ENCODE data around the gene HIPK2. TPM values are rescaled to one million over a fixed set of nuclear protein-coding genes. Genes with fewer than 3 reads are reported as not detected.
A peak's percentile ranks its signal among the peaks of the same experiment; 100 is the strongest.

The HIPK2 gene
- total and polyA plus RNA-seq, 12 donors, result 19.7 to 203 (median 127) TPM

DNA sequence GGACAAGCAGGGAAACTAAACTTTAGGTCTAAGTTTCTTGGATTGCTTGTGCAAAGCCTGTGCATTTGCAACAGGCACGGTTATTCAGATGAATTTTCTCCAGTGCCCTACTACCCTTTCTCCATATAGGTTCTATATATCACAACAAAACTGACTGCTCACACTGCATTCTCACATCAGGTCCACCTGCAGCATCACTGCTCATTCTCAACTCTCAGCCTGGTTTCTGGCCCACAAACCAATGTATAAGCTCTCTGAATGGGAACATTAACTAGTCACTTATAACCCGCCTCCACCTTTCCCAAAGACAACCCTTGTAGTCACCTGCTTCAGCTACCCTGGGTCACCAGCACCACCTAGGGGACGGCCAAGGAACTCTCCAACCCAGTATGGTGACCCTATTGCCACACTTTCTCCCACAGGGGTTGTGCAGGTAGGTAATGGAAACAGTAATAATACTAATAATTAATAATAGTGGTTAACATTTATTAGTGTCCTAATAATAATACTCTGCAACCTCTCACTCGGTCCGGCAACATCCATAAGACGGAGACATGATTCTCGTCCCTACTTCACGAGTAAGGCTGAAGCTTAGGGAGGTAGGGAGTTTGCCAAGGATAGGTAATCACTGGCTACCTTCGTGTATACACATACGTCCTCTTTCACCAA is 157.0 kb downstream of the HIPK2 start:
- Histone ChIP-seq H3K4me1 (peaks cover 0 to 10% (median 0%) of the 10 kb centered on the region in 9 donors), H3K36me3 (peaks cover 0 to 99% (median 26%) of the 10 kb centered on the region in 9 donors), H3K9me3 (no peaks in the 10 kb centered on the region), H3K27me3 (no peaks in the 10 kb centered on the region), H3K4me3 (no peak overlapping the region), H3K27ac (no peak overlapping the region)
- DNase-seq, result no peak
- intact Hi-C loops (cut with DNase I), result loop anchor here in 2 of 10 donors (5.0 to 10.0 kb wide), 2 partner anchors 116 to 119 kb away; no protein-coding TSS in a partner anchor
- WGBS, 2 donors, result 90% methylated on average over 10 of the region's 10 CpGs
- ATAC-seq, result peak in 2 of 8 donors; percentile 41 to 54
- TF ChIP-seq CTCF (IDR thresholded peaks at IDR 0.05), result peak; percentile 27 to 67 (median 62)

- peak overlapping the region in 1 of 10 donors; percentile 20 for H3K27ac ChIP-seq
- 39 to 53% methylated on average over 1 of the region's 1 CpG for WGBS, 2 donors
- intact Hi-C loops (cut with DNase I), result loop anchor here in 7 of 10 donors (2.0 to 5.0 kb wide), 2 partner anchors 383 kb away; no protein-coding TSS in a partner anchor
- no peak for DNase-seq
- no peaks in the 10 kb centered on the region for H3K27me3 ChIP-seq
- no peaks in the 10 kb centered on the region for H3K9me3 ChIP-seq
- no peak overlapping the region for H3K4me3 ChIP-seq
- no peak for TF ChIP-seq CTCF (IDR thresholded peaks at IDR 0.05)
- H3K36me3 ChIP-seq, result peaks cover 0 to 99% (median 26%) of the 10 kb centered on the region in 9 donors
- H3K4me1 ChIP-seq, result peaks cover 0 to 10% (median 0%) of the 10 kb centered on the region in 9 donors
- peak in 3 of 8 donors; percentile 24 to 31 (median 30) for ATAC-seq
Observed at GRCh38 chr7:139619367-139619657, 158.5 kb downstream of the HIPK2 start.

DNA sequence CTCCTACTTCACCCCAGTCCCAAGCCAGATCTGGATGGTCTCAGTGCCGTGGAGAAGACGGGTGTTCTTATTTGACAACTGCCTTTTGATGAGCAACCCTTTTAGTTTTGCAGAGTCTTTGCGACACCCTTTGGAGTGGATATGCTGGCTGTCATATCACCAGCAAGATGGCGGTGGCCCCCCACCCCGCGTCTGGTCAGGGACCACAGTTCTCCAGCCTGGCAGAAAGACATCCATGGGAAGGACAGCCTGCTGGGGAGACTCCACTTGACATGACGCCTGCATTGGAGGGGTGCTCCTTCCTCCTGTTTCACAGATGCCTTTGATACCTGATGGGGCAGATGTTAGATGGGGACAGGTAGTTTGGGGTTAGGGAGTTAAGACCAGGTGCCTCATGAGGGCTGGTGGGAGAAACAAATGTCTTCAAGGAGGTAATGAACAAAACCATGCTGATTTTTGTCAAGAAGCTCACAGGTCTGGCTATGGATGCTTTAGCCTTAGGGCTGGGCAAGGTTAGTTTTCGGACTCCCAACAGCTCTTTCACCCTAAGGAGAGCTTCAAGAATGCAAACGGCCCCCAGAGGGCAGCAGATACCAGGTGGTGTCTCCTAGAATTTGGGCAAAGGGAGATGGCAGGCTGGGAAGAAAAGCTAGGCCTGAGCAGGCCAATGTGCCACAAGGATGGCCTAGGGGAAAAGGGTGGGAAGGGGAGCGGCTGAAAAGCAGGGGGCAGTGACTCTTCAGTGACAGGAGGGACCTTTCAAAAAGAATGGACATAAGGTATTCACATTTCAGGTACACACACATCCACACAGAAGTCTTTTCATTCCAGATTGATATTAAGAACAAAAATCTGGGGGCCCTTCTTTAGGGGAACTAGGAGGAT is 159.1 kb downstream of the HIPK2 start:
- Histone ChIP-seq H3K4me3 (no peak overlapping the region), H3K4me1 (peaks cover 0 to 10% (median 0%) of the 10 kb centered on the region in 9 donors), H3K36me3 (peaks cover 0 to 99% (median 32%) of the 10 kb centered on the region in 9 donors), H3K9me3 (no peaks in the 10 kb centered on the region), H3K27me3 (no peaks in the 10 kb centered on the region), H3K27ac (no peak overlapping the region)
- DNase-seq (peak; percentile 39 to 40), ATAC-seq (peak in 6 of 8 donors; percentile 35 to 63 (median 50))
- 88 to 89% methylated on average over 10 of the region's 10 CpGs for WGBS, 2 donors
- intact Hi-C loops (cut with DNase I), result loop anchor here in 7 of 10 donors (2.0 to 5.0 kb wide), 2 partner anchors 384 kb away; no protein-coding TSS in a partner anchor
- peak in 8 of 9 donors; percentile 30 to 59 (median 50) for TF ChIP-seq CTCF (IDR thresholded peaks at IDR 0.05)

- H3K36me3 ChIP-seq, result peaks cover 0 to 99% (median 48%) of the 10 kb centered on the region in 9 donors
- no peaks in the 10 kb centered on the region for H3K9me3 ChIP-seq
- no peak for DNase-seq
- no peak overlapping the region for H3K27ac ChIP-seq
- intact Hi-C loops (cut with DNase I), result loop anchor here in 5 of 10 donors (5.0 kb wide), 1 partner anchor 385 kb away; no protein-coding TSS in a partner anchor
- ATAC-seq, result no peak
- TF ChIP-seq CTCF (IDR thresholded peaks at IDR 0.05), result no peak
- H3K4me1 ChIP-seq, result peaks cover 0 to 10% (median 0%) of the 10 kb centered on the region in 9 donors
- H3K4me3 ChIP-seq, result no peak overlapping the region
- 91 to 92% methylated on average over 1 of the region's 1 CpG for WGBS, 2 donors
- H3K27me3 ChIP-seq, result no peaks in the 10 kb centered on the region
Observed at GRCh38 chr7:139617074-139617473, 160.7 kb downstream of the HIPK2 start.
